HL-60 (cell line): Measurements from ENCODE around the gene SYT11.

Source experiments
- GABPA ChIP-seq: IDR thresholded peaks from 2 replicates; pipeline ENCODE4 v1.6.1; 2012; ENCODE audit warnings: low read depth
- POLR2AphosphoS5 ChIP-seq: IDR thresholded peaks from 2 replicates; pipeline ENCODE4 v1.6.1; 2012; ENCODE audit warnings: low read depth
- REST ChIP-seq: IDR thresholded peaks from 2 replicates; pipeline ENCODE4 v1.6.1; 2012; ENCODE audit warnings: low read depth; ENCODE audit not compliant: insufficient replicate concordance
- TF ChIP-seq, protein P1 (sequence below): IDR thresholded peaks from one replicate; pipeline ENCODE4 v1.5.1; 2011; ENCODE audit warnings: low read length, control low read depth, inconsistent platforms; ENCODE audit not compliant: insufficient read depth

- TF ChIP-seq, protein P1, sequence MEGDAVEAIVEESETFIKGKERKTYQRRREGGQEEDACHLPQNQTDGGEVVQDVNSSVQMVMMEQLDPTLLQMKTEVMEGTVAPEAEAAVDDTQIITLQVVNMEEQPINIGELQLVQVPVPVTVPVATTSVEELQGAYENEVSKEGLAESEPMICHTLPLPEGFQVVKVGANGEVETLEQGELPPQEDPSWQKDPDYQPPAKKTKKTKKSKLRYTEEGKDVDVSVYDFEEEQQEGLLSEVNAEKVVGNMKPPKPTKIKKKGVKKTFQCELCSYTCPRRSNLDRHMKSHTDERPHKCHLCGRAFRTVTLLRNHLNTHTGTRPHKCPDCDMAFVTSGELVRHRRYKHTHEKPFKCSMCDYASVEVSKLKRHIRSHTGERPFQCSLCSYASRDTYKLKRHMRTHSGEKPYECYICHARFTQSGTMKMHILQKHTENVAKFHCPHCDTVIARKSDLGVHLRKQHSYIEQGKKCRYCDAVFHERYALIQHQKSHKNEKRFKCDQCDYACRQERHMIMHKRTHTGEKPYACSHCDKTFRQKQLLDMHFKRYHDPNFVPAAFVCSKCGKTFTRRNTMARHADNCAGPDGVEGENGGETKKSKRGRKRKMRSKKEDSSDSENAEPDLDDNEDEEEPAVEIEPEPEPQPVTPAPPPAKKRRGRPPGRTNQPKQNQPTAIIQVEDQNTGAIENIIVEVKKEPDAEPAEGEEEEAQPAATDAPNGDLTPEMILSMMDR, result no peak
- no peak for TF ChIP-seq POLR2AphosphoS5
- no peak for TF ChIP-seq GABPA
- no peak for TF ChIP-seq REST
Observed at GRCh38 chr1:155872527-155872926, 13.2 kb downstream of the SYT11 start.
